ENCODE results near the gene OR2C1. TPM values are rescaled to one million over a fixed set of nuclear protein-coding genes. Genes with fewer than 3 reads are reported as not detected.

The OR2C1 gene
- total RNA-seq, 1 experiment from 2014 or later: not detected

GRCh38 chr16:3400779-3401688, 45.3 kb downstream of the OR2C1 start, which contains the start of the genes ZNF174 and ZSCAN32 (continued):
- no peak for TF ChIP-seq REST (IDR thresholded peaks at IDR 0.05; ENCODE audit: low read depth)

- Histone ChIP-seq H3K36me3 (ENCODE audit: control insufficient read depth in 1 of 2, insufficient read depth in 2 of 2, low read length in 2 of 2) (peaks cover 9 to 43% of the 10 kb centered on the region in 2 experiments; a peak in 3 of 4 replicates), H3K27ac (ENCODE audit: low read depth, low read length) (peak overlapping the region; percentile 83), H3K4me1 (ENCODE audit: control insufficient read depth in 1 of 2, insufficient read depth in 2 of 2, low read length in 2 of 2) (peaks cover 5 to 12% of the 10 kb centered on the region in 2 experiments; a peak in 3 of 4 replicates), H3K27me3 (ENCODE audit: insufficient read depth, low read length) (no peaks in the 10 kb centered on the region), H2AFZ (ENCODE audit: low read depth, low read length, poor library complexity, severe bottlenecking) (peak overlapping the region; percentile 25), H3K9ac (ENCODE audit: low read length) (peak overlapping the region; percentile 88), H3K9me3 (ENCODE audit: control insufficient read depth in 1 of 2, insufficient read depth in 1 of 2, low read depth in 1 of 2, low read length in 2 of 2) (peaks cover 3 to 5% of the 10 kb centered on the region in 2 experiments; a peak in 2 of 4 replicates), H3K4me3 (replicated peaks in 1 of 2; ENCODE audit: low read depth in 1 of 2, low read length in 2 of 2) (peak overlapping the region; percentile 92 to 96), H3K4me2 (ENCODE audit: low read length) (peak overlapping the region; percentile 99), H3K9me2 (ENCODE audit: insufficient read depth) (no peaks in the 10 kb centered on the region), H4K20me1 (ENCODE audit: insufficient read depth) (no peaks in the 10 kb centered on the region), H3K79me2 (ENCODE audit: insufficient read depth, low read length) (peaks cover 45% of the 10 kb centered on the region)
- no peak for ATAC-seq
- ChIA-PET RAD21 (ENCODE audit: low non-redundant PET in 1 of 2, low total read pairs in 2 of 2, uncharacterized antibody in 2 of 2, unreplicated experiment in 2 of 2) (no interaction called here), CTCF (interaction anchor here (1.5 kb wide), 1 partner anchor 135 kb away, joined by 4 read pairs; no protein-coding TSS in a partner anchor), POLR2A (interaction anchor here (1.2 to 1.5 kb wide), 2 partner anchors 9 to 43 kb away, joined by 4 read pairs; no protein-coding TSS in a partner anchor)
- intact Hi-C loops (cut with micrococcal nuclease): loop anchor here (1.0 kb wide), 1 partner anchor 119 kb away; the partner anchor contains the start of gene ZNF263
- BruUV-seq (replicated peaks): TSS peak; percentile 63
- DNase-seq (ENCODE audit: low read depth, low spot score): no peak
- TF ChIP-seq REST (IDR thresholded peaks at IDR 0.05; ENCODE audit: low read depth) (no peak), ZNF274 (IDR thresholded peaks at IDR 0.05; ENCODE audit: low read depth, low read length) (no peak), FOSL1 (IDR thresholded peaks at IDR 0.05; ENCODE audit: low read depth) (no peak), POLR2AphosphoS5 (IDR thresholded peaks at IDR 0.05; ENCODE audit: low read depth, low read length) (no peak), ATF3 (IDR thresholded peaks at IDR 0.05) (no peak), MAX (IDR thresholded peaks at IDR 0.05) (no peak), CBX3 (IDR thresholded peaks at IDR 0.05; ENCODE audit: low read depth) (no peak), SRF (IDR thresholded peaks at IDR 0.05; ENCODE audit: low read depth) (no peak), ZBTB33 (IDR thresholded peaks at IDR 0.05; ENCODE audit: extremely low read depth, insufficient replicate concordance, low read length) (no peak), CEBPB (IDR thresholded peaks at IDR 0.05; ENCODE audit: low read depth) (no peak), ZFX (IDR thresholded peaks at IDR 0.05) (no peak)
Observed at GRCh38 chr16:3401719-3402397, 46.2 kb downstream of the OR2C1 start.
